HepG2 (cell line): ENCODE data around the gene RHEBL1. TPM values are rescaled to one million over a fixed set of nuclear protein-coding genes. Genes with fewer than 3 reads are reported as not detected.
A peak's percentile ranks its signal among the peaks of the same experiment; 100 is the strongest.

Experiments
- ATAC-seq: fragments of 200-7000 bp; cut with Tn5 transposase; 3 replicates; pipeline ENCODE4 v1.9.1; 2020; ENCODE audit warnings: mild to moderate bottlenecking, moderate library complexity
- BruUV-seq: library from RNA; stranded (reverse); fragments of 400-500 nt; replicated peaks from 2 replicates; lab custom pipeline; 2021; lab: Mats Ljungman, UMichigan
- CTCF ChIA-PET: fragments of 300-600 bp; formaldehyde crosslinking; extraction: SDS; loops from one replicate; lab custom pipeline; 2021; ENCODE audit warnings: low total read pairs, inconsistent platforms, low intra/inter-chr PET ratio; lab: Yijun Ruan, JAX
- POLR2A ChIA-PET: fragments of 350-600 bp; sonication (Branson Sonifier 250); formaldehyde crosslinking; loops from one replicate; lab custom pipeline; 2020; ENCODE audit warnings: antibody characterized with exemption, inconsistent platforms; lab: Yijun Ruan, JAX
- DNase-seq: peaks from one replicate; pipeline ENCODE4 v3.0.0-alpha.2; 2015; ENCODE audit warnings: low spot score
- FAIRE-seq: peaks from 3 replicates; lab custom pipeline; 2011; peaks lifted over from hg19 to GRCh38; lab: Jason Lieb, UNC
- H2AFZ ChIP-seq: one replicate; pipeline ENCODE4 v1.6.1; 2011; ENCODE audit warnings: low read length, inconsistent platforms
- H3K27ac ChIP-seq: fragments of 300-600 bp; 3 replicates; pipeline ENCODE4 v1.8.0; 2011; ENCODE audit warnings: mixed run types, mild to moderate bottlenecking, mixed read lengths, low read length, inconsistent platforms; ENCODE audit not compliant: insufficient read depth; ENCODE audit errors: extremely low read length
- H3K27me3 ChIP-seq, 2 experiments: fragments of 200-600 bp in 1 of 2; 2 replicates in 1 of 2; 3 replicates in 1 of 2; pipeline versions ENCODE4 v1.6.0 to v1.8.0; 2011; ENCODE audit warnings: low read length in 2 of 2, mild to moderate bottlenecking in 2 of 2, moderate library complexity in 2 of 2, inconsistent platforms in 1 of 2; ENCODE audit not compliant: insufficient read depth in 2 of 2, control insufficient read depth in 1 of 2
- H3K36me3 ChIP-seq, 2 experiments: fragments of 200-600 bp in 1 of 2; replicated peaks in 1 of 2; 2 replicates in 1 of 2; 3 replicates in 1 of 2; pipeline versions ENCODE4 v1.5.1 to v1.8.0; 2011; ENCODE audit warnings: low read length in 2 of 2, inconsistent platforms in 1 of 2; ENCODE audit not compliant: insufficient read depth in 2 of 2, control insufficient read depth in 1 of 2
- H3K4me1 ChIP-seq: 2 replicates; pipeline ENCODE4 v1.5.1; 2012; ENCODE audit warnings: low read length, inconsistent platforms; ENCODE audit not compliant: insufficient read depth
- H3K4me2 ChIP-seq: 2 replicates; pipeline ENCODE4 v1.6.0; 2011; ENCODE audit warnings: low read depth, low read length, inconsistent platforms
- H3K4me3 ChIP-seq, 3 experiments: fragments of 200-600 bp in 1 of 3; sonication (generic), shearing (Covaris generic) in 1 of 3; replicated peaks in 1 of 3; 2 replicates each; pipeline ENCODE4 v1.5.1; 2011 to 2016; ENCODE audit warnings: low read length in 3 of 3, inconsistent platforms in 2 of 3, low read depth in 2 of 3, mild to moderate bottlenecking in 2 of 3, control low read depth in 1 of 3, mixed read lengths in 1 of 3; ENCODE audit not compliant: insufficient read depth in 1 of 3
- H3K79me2 ChIP-seq: one replicate; pipeline ENCODE4 v1.6.1; 2011; ENCODE audit warnings: low read length, inconsistent platforms; ENCODE audit not compliant: insufficient read depth
- H3K9ac ChIP-seq: 2 replicates; pipeline ENCODE4 v1.6.0; 2011; ENCODE audit warnings: mild to moderate bottlenecking, low read depth, low read length, inconsistent platforms; ENCODE audit not compliant: insufficient read depth
- H3K9me3 ChIP-seq: 2 replicates; pipeline ENCODE4 v1.5.1; 2012; ENCODE audit warnings: mild to moderate bottlenecking, low read length
- H4K20me1 ChIP-seq: 2 replicates; pipeline ENCODE4 v1.6.0; 2011; ENCODE audit warnings: inconsistent platforms, mild to moderate bottlenecking, low read length, moderate library complexity; ENCODE audit not compliant: insufficient read depth
- CAMTA2 ChIP-seq: sonication (generic); formaldehyde crosslinking; IDR thresholded peaks from 2 replicates; pipeline ENCODE4 v1.4.0; 2020; ENCODE audit warnings: mild to moderate bottlenecking, missing genetic modification reagents, borderline replicate concordance
- CCAR2 ChIP-seq: fragments of 200-400 bp; formaldehyde crosslinking; optimal IDR thresholded peaks from 2 replicates; pipeline ENCODE3; 2018; ENCODE audit warnings: low read depth, mild to moderate bottlenecking, low read length, moderate library complexity
- DDIT3 ChIP-seq: sonication (generic); formaldehyde crosslinking; IDR thresholded peaks from 2 replicates; pipeline ENCODE4 v1.4.0; 2020; ENCODE audit warnings: mild to moderate bottlenecking, missing genetic modification reagents
- FUBP1 ChIP-seq: sonication (generic); formaldehyde crosslinking; IDR thresholded peaks from 2 replicates; pipeline ENCODE4 v1.5.1; 2020; ENCODE audit warnings: missing genetic modification reagents, mild to moderate bottlenecking, borderline replicate concordance
- NBN ChIP-seq: fragments of 450-650 bp; conservative IDR thresholded peaks from 2 replicates; pipeline ENCODE4 v1.6.1; 2017
- RXRA ChIP-seq: sonication (generic); formaldehyde crosslinking; IDR thresholded peaks from 2 replicates; pipeline ENCODE4 v1.5.1; 2020; ENCODE audit warnings: missing genetic modification reagents
- SRY ChIP-seq: sonication (generic); formaldehyde crosslinking; IDR thresholded peaks from 2 replicates; pipeline ENCODE4 v1.8.0; 2022; ENCODE audit warnings: mild to moderate bottlenecking, missing genetic modification reagents
- TAF1 ChIP-seq: sonication (generic); formaldehyde crosslinking; IDR thresholded peaks from 2 replicates; pipeline ENCODE4 v1.4.0; 2020; ENCODE audit warnings: missing genetic modification reagents
- U2AF1 ChIP-seq: fragments of 200-400 bp; formaldehyde crosslinking; optimal IDR thresholded peaks from 2 replicates; pipeline ENCODE3; 2017; ENCODE audit warnings: mild to moderate bottlenecking, low read depth, low read length
- ZNF292 ChIP-seq: sonication (generic); formaldehyde crosslinking; IDR thresholded peaks from 2 replicates; pipeline ENCODE4 v1.8.1; 2022; ENCODE audit warnings: mild to moderate bottlenecking, low read depth, missing genetic modification reagents, borderline replicate concordance
- ZNF484 ChIP-seq: sonication (generic); formaldehyde crosslinking; IDR thresholded peaks from 2 replicates; pipeline ENCODE4 v1.5.1; 2020; ENCODE audit warnings: mild to moderate bottlenecking, low read depth, missing genetic modification reagents, borderline replicate concordance
- ZNF629 ChIP-seq: sonication (generic); formaldehyde crosslinking; conservative IDR thresholded peaks from 2 replicates; pipeline ENCODE4 v1.5.0; 2020; ENCODE audit warnings: missing genetic modification reagents
- ZSCAN21 ChIP-seq: sonication (generic); formaldehyde crosslinking; IDR thresholded peaks from 2 replicates; pipeline ENCODE4 v1.8.0; 2022; ENCODE audit warnings: mild to moderate bottlenecking, missing genetic modification reagents, moderate library complexity, borderline replicate concordance
- WGBS: methylation state at CpG from one replicate; pipeline ENCODE4 v1.1.6; 2017; ENCODE audit warnings: low lambda C conversion rate; 5-methylcytosine and 5-hydroxymethylcytosine counted together
- in situ Hi-C: cut with HindIII; loops from 2 replicates; pipeline ENCODE4 v1.10.0; 2017; ENCODE audit warnings: low pct_unique_long_range_greater_than_20kb; ENCODE audit not compliant: extremely low pct_ligation_motif_present
- intact Hi-C: fragments of 100-400 bp; cut with micrococcal nuclease; formaldehyde crosslinking; loops from one replicate; pipeline ENCODE4 v1.10.0; 2022; ENCODE audit not compliant: unreplicated experiment
- polyA plus RNA-seq, 8 experiments: library from polyadenylated mRNA; depleted of rRNA in 3 of 8; stranded (reverse) in 7 of 8; unstranded in 1 of 8; fragments of >200 nt; fragmentation: Illumina TruSeq in 4 of 8; extraction: Trizol in 4 of 8; gene quantifications; 2 replicates each; pipeline versions ENCODE4 v1.2.1 to v1.2.3, GENCODE V29; 2011 to 2016; ENCODE audit warnings: low read depth in 4 of 8, missing spikeins in 1 of 8, mixed read lengths in 1 of 8; ENCODE audit not compliant: insufficient read depth in 1 of 8
- total RNA-seq, 5 experiments: library from RNA; depleted of rRNA; stranded (reverse); fragments of >200 nt; fragmentation: Illumina TruSeq; extraction: Trizol; gene quantifications; 2 replicates each; pipeline ENCODE4 v1.2.3, GENCODE V29; 2016; ENCODE audit warnings: low read depth in 1 of 5

The RHEBL1 gene
- total and polyA plus RNA-seq, 2 of the 13 experiments (the other 11 are each of a cell fraction or from before 2014, with no cell fraction given), result 1.4 to 2.5 TPM

- TF ChIP-seq CAMTA2 (CRISPR knock-in tag), result no peak
- TF ChIP-seq ZNF484 (CRISPR knock-in tag), result no peak
- TF ChIP-seq DDIT3, result no peak
- no peak for TF ChIP-seq SRY (CRISPR knock-in tag)
- no peak for TF ChIP-seq NBN
- TF ChIP-seq, all 625 proteins: peak for 0
Measured at GRCh38 chr12:49024543-49024942, 45.2 kb downstream of the RHEBL1 start (continued).

GRCh38 chr12:49023812-49024211, 46.0 kb downstream of the RHEBL1 start:
- in situ Hi-C loops (no loop called here), intact Hi-C loops (no loop called here)
- FAIRE-seq (no peak), ATAC-seq (no peak), DNase-seq (no peak)
- ChIA-PET POLR2A (interaction anchor here (1.4 kb wide), 1 partner anchor 14 kb away, joined by 3 read pairs; no protein-coding TSS in a partner anchor), CTCF (no interaction called here)
- TF ChIP-seq ZNF629 (CRISPR knock-in tag) (peak; percentile 76), FUBP1 (CRISPR knock-in tag) (no peak), ZSCAN21 (CRISPR knock-in tag) (no peak), RXRA (no peak), U2AF1 (no peak), CCAR2 (no peak), TAF1 (CRISPR knock-in tag) (no peak), ZNF292 (CRISPR knock-in tag) (no peak)
- Histone ChIP-seq H3K9me3 (no peaks in the 10 kb centered on the region), H3K4me3 (no peak overlapping the region), H3K4me1 (peaks cover 7% of the 10 kb centered on the region), H3K27ac (no peak overlapping the region), H3K4me2 (no peak overlapping the region), H3K36me3 (peaks cover 37 to 62% of the 10 kb centered on the region in 2 experiments), H4K20me1 (no peaks in the 10 kb centered on the region), H3K27me3 (no peaks in the 10 kb centered on the region), H3K79me2 (no peaks in the 10 kb centered on the region), H3K9ac (no peak overlapping the region), H2AFZ (no peak overlapping the region)
- 91% methylated on average over 2 of the region's 2 CpGs for WGBS
- no TSS peak for BruUV-seq
